K562 (cell line): ENCODE measurements around the gene ZNF335. TPM values are rescaled to one million over a fixed set of nuclear protein-coding genes. Genes with fewer than 3 reads are reported as not detected.

Source experiments
- ATAC-seq: fragments of 200-7000 bp; cut with Tn5 transposase; 3 replicates; pipeline ENCODE4 v1.9.1; 2020; ENCODE audit warnings: moderate library complexity
- BruUV-seq: library from RNA; stranded (reverse); fragments of 400-500 nt; replicated peaks from 2 replicates; lab custom pipeline; 2021; lab: Mats Ljungman, UMichigan
- CTCF ChIA-PET: fragments of 300-600 bp; formaldehyde crosslinking; extraction: SDS; loops from one replicate; lab custom pipeline; 2021; ENCODE audit warnings: low intra/inter-chr PET ratio; lab: Yijun Ruan, JAX
- POLR2A ChIA-PET: fragments of 300-600, 350-650 bp; sonication (Branson Sonifier 250); formaldehyde crosslinking; extraction: SDS; loops from one replicate; lab custom pipeline; 2021; ENCODE audit warnings: antibody characterized with exemption, inconsistent platforms; lab: Yijun Ruan, JAX
- DNase-seq, 4 experiments: peaks; one replicate each; pipeline versions ENCODE4 v3.0.0 to v3.0.0-alpha.2; 2011 to 2018; ENCODE audit warnings: low spot score in 3 of 4, mixed read lengths in 3 of 4; ENCODE audit errors: extremely low read depth in 1 of 4
- FAIRE-seq: peaks from 2 replicates; lab custom pipeline; 2011; peaks lifted over from hg19 to GRCh38; lab: Jason Lieb, UNC
- H2AFZ ChIP-seq: 2 replicates; pipeline ENCODE4 v1.6.0; 2011; ENCODE audit warnings: low read depth, low read length, control low read depth, inconsistent platforms
- H3K27ac ChIP-seq: fragments of 200-600 bp; 3 replicates; pipeline ENCODE4 v1.8.0; 2011; ENCODE audit warnings: low read depth, mild to moderate bottlenecking, control low read depth, inconsistent platforms, low read length, moderate library complexity, mixed read lengths; ENCODE audit errors: extremely low read depth
- H3K27me3 ChIP-seq, 2 experiments: fragments of 300-600 bp in 1 of 2; 2 replicates in 1 of 2; 3 replicates in 1 of 2; pipeline versions ENCODE4 v1.6.0 to v1.8.0; 2011; ENCODE audit warnings: inconsistent platforms in 2 of 2, low read length in 2 of 2, mild to moderate bottlenecking in 1 of 2, mixed read lengths in 1 of 2, moderate library complexity in 1 of 2; ENCODE audit not compliant: control insufficient read depth in 2 of 2, insufficient read depth in 2 of 2
- H3K36me3 ChIP-seq: fragments of 300-600 bp; 3 replicates; pipeline ENCODE4 v1.8.0; 2011; ENCODE audit warnings: mild to moderate bottlenecking, low read length, inconsistent platforms; ENCODE audit not compliant: control insufficient read depth, insufficient read depth
- H3K4me1 ChIP-seq, 2 experiments: fragments of 200-600 bp in 1 of 2; replicated peaks in 1 of 2; 2 replicates in 1 of 2; 3 replicates in 1 of 2; pipeline versions ENCODE4 v1.5.1 to v1.8.0; 2011; ENCODE audit warnings: inconsistent platforms in 2 of 2, low read length in 2 of 2, mild to moderate bottlenecking in 1 of 2, mixed read lengths in 1 of 2, moderate library complexity in 1 of 2; ENCODE audit not compliant: control insufficient read depth in 2 of 2, insufficient read depth in 2 of 2
- H3K4me2 ChIP-seq: 2 replicates; pipeline ENCODE4 v1.6.1; 2011; ENCODE audit warnings: low read length, control low read depth, inconsistent platforms, mixed read lengths; ENCODE audit not compliant: insufficient read depth
- H3K4me3 ChIP-seq: fragments of 200-600 bp; sonication (generic), shearing (Covaris generic); 2 replicates; pipeline ENCODE4 v1.5.1; 2016; ENCODE audit warnings: control low read depth, inconsistent platforms
- H3K79me2 ChIP-seq: fragments of 200-600 bp; 3 replicates; pipeline ENCODE4 v1.8.0; 2011; ENCODE audit warnings: low read length, inconsistent platforms; ENCODE audit not compliant: control insufficient read depth, insufficient read depth
- H3K9ac ChIP-seq, 2 experiments: 2 replicates each; pipeline versions ENCODE4 v1.6.0 to v1.6.1; 2011; ENCODE audit warnings: low read depth in 2 of 2, low read length in 2 of 2, control low read depth in 1 of 2, inconsistent platforms in 1 of 2, mild to moderate bottlenecking in 1 of 2, mixed read lengths in 1 of 2; ENCODE audit not compliant: insufficient read depth in 1 of 2
- H3K9me1 ChIP-seq: one replicate; pipeline ENCODE4 v1.6.0; 2011; ENCODE audit warnings: inconsistent platforms, mild to moderate bottlenecking, low read length, moderate library complexity; ENCODE audit not compliant: control insufficient read depth, insufficient read depth
- H3K9me3 ChIP-seq: replicated peaks from 2 replicates; pipeline ENCODE4 v1.5.1; 2011; ENCODE audit warnings: low read depth, low read length, inconsistent platforms; ENCODE audit not compliant: control insufficient read depth, insufficient read depth
- H4K20me1 ChIP-seq: replicated peaks from 2 replicates; pipeline ENCODE4 v1.6.1; 2011; ENCODE audit warnings: low read length, inconsistent platforms, mixed read lengths; ENCODE audit not compliant: control insufficient read depth, insufficient read depth
- ATF7 ChIP-seq: fragments of 450-650 bp; IDR thresholded peaks from 2 replicates; pipeline ENCODE4 v1.7.1; 2014; ENCODE audit warnings: mild to moderate bottlenecking, moderate library complexity
- CTBP1 ChIP-seq: fragments of 450-650 bp; IDR thresholded peaks from 2 replicates; pipeline ENCODE4 v1.6.1; 2016; ENCODE audit warnings: borderline replicate concordance
- SMAD4 ChIP-seq: fragments of 250-450 bp; sonication (Bioruptor Pico); conservative IDR thresholded peaks from 2 replicates; pipeline ENCODE4 v1.8.0; 2021; ENCODE audit warnings: inconsistent platforms, mild to moderate bottlenecking, moderate library complexity
- SRF ChIP-seq, 2 experiments: fragments of 250-450, 450-650 bp in 1 of 2; sonication (Bioruptor Pico) in 1 of 2; sonication (generic) in 1 of 2; formaldehyde crosslinking; IDR thresholded peaks; 2 replicates each; pipeline versions ENCODE4 v1.5.0 to v1.5.1; 2020 to 2022; ENCODE audit warnings: mild to moderate bottlenecking in 1 of 2, missing genetic modification reagents in 1 of 2
- WGBS: fragments of 100-300 bp; shearing (Covaris generic); methylation state at CpG from one replicate; pipeline ENCODE4 v1.1.6; 2016; ENCODE audit warnings: low coverage, mixed read lengths; ENCODE audit not compliant: insufficient coverage; ENCODE audit errors: missing lambda C conversion rate; 5-methylcytosine and 5-hydroxymethylcytosine counted together
- in situ Hi-C: fragments of 300-500 bp; cut with MboI; formaldehyde crosslinking; loops from 4 replicates; pipeline ENCODE4 v1.15.0; 2018; ENCODE audit warnings: inconsistent platforms, mixed read lengths
- intact Hi-C: fragments of 100-400 bp; cut with micrococcal nuclease; formaldehyde crosslinking; loops from 2 replicates; pipeline ENCODE4 v1.14.2; 2022
- polyA plus RNA-seq, 8 experiments: library from polyadenylated mRNA; depleted of rRNA in 4 of 8; stranded (reverse) in 5 of 8; unstranded in 3 of 8; fragments of >200 nt; fragmentation: Nextera tagmentation in 2 of 8; fragmentation: Illumina TruSeq in 1 of 8; extraction: Ambion mirVana in 2 of 8; extraction: Trizol in 1 of 8; gene quantifications; 2 replicates each; pipeline versions ENCODE4 v1.2.1 to v1.2.3, GENCODE V29; 2011 to 2014; ENCODE audit warnings: inconsistent platforms in 1 of 8, missing spikeins in 1 of 8
- total RNA-seq, 7 experiments: library from RNA; depleted of rRNA in 6 of 7; stranded (reverse); fragments of >200 nt in 6 of 7; fragmentation: Illumina TruSeq in 2 of 7; extraction: Trizol in 2 of 7; gene quantifications; 2 replicates each; pipeline versions ENCODE4 v1.2.1 to v1.2.3, GENCODE V29; 2011 to 2021; ENCODE audit warnings: low replicate concordance in 1 of 7
- TF ChIP-seq, protein P1 (sequence below), 2 experiments: fragments of 450-650 bp; formaldehyde crosslinking in 1 of 2; IDR thresholded peaks; 2 replicates each; pipeline versions ENCODE4 v1.4.0 to v1.6.1; 2014 to 2020; ENCODE audit warnings: mild to moderate bottlenecking in 2 of 2, borderline replicate concordance in 1 of 2, low read depth in 1 of 2
- TF ChIP-seq, protein P2 (sequence below): sonication (generic); formaldehyde crosslinking; IDR thresholded peaks from 2 replicates; pipeline ENCODE4 v1.8.0; 2022; ENCODE audit warnings: missing genetic modification reagents, mild to moderate bottlenecking, moderate library complexity, borderline replicate concordance

The ZNF335 gene
- total and polyA plus RNA-seq, 9 of the 15 experiments (the other 6 are each of a cell fraction or from before 2014, with no cell fraction given) = 0.39 to 16.0 (median 7.6) TPM

DNA sequence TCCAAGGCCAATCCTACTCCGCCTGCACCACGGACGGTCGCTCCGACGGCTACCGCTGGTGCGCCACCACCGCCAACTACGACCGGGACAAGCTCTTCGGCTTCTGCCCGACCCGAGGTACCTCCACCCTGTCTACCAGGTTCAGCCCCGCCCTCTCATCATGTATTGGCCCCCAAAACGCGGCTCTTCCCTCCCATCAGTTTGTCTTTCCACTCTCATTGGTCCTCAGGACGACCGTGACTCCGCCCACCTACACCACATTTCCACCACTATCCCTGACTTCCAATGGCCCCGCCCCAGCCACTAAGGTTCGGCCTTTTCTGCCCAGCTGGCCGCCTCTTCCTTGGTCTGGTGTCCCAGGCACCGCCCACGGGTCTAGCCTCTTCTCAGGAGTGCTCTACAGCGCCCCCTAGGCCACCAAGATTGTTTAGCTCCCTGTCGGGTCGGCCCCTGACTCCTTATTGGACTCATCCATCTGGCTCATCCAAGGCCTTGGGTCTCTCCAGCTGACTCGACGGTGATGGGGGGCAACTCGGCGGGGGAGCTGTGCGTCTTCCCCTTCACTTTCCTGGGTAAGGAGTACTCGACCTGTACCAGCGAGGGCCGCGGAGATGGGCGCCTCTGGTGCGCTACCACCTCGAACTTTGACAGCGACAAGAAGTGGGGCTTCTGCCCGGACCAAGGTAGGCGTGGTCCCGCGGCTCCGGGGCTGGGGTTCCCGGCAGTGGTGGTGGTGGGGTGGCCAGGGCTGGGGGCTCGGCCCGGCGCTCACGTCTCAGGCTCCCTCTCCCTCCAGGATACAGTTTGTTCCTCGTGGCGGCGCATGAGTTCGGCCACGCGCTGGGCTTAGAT lies 39.9 kb upstream of the ZNF335 start:
- Histone ChIP-seq H3K9me1 (no peaks in the 10 kb centered on the region), H3K4me3 (no peak overlapping the region), H3K9me3 (no peaks in the 10 kb centered on the region), H3K4me2 (peak overlapping the region; percentile 25; the same call in 1 of the 2 replicates), H3K4me1 (peaks cover 0 to 42% of the 10 kb centered on the region in 2 experiments; a peak in 2 of 5 replicates), H4K20me1 (0 out of 2 replicates have a peak, but pooled peaks cover 2% of the 10 kb centered on the region), H3K36me3 (no peaks in the 10 kb centered on the region), H2AFZ (peak overlapping the region; percentile 22; the same call in 1 of the 2 replicates), H3K79me2 (no peaks in the 10 kb centered on the region), H3K27ac (no peak overlapping the region), H3K9ac (no peak overlapping the region), H3K27me3 (peaks cover 17 to 45% of the 10 kb centered on the region in 2 experiments; a peak in 4 of 5 replicates)
- intact Hi-C loops = loop anchor here (2.0 kb wide), 1 partner anchor 25 kb away; no protein-coding TSS in a partner anchor
- peak; percentile 92 for ATAC-seq
- peak; percentile 96 for FAIRE-seq
- ChIA-PET CTCF (interaction anchor here (0.6 kb wide), 1 partner anchor 40 kb away, joined by 4 read pairs; the partner anchor contains the start of gene ZNF335), POLR2A (interaction anchor here (0.6 to 1.5 kb wide), 3 partner anchors 25 to 73 kb away, joined by 3 to 8 read pairs (median 4); no protein-coding TSS in a partner anchor)
- 31% methylated on average over 44 of the region's 57 CpGs for WGBS
- no TSS peak for BruUV-seq
- in situ Hi-C loops = no loop called here
- peak; percentile 90 to 95 (median 92) for DNase-seq
- TF ChIP-seq CTBP1 = peak; percentile 31; the same call in 1 of the 2 replicates
- peak; percentile 64 for TF ChIP-seq SMAD4 (CRISPR knock-in tag)
- TF ChIP-seq SRF (CRISPR knock-in tag; IDR thresholded peaks at IDR 0.05) = no peak
- TF ChIP-seq, protein P1, sequence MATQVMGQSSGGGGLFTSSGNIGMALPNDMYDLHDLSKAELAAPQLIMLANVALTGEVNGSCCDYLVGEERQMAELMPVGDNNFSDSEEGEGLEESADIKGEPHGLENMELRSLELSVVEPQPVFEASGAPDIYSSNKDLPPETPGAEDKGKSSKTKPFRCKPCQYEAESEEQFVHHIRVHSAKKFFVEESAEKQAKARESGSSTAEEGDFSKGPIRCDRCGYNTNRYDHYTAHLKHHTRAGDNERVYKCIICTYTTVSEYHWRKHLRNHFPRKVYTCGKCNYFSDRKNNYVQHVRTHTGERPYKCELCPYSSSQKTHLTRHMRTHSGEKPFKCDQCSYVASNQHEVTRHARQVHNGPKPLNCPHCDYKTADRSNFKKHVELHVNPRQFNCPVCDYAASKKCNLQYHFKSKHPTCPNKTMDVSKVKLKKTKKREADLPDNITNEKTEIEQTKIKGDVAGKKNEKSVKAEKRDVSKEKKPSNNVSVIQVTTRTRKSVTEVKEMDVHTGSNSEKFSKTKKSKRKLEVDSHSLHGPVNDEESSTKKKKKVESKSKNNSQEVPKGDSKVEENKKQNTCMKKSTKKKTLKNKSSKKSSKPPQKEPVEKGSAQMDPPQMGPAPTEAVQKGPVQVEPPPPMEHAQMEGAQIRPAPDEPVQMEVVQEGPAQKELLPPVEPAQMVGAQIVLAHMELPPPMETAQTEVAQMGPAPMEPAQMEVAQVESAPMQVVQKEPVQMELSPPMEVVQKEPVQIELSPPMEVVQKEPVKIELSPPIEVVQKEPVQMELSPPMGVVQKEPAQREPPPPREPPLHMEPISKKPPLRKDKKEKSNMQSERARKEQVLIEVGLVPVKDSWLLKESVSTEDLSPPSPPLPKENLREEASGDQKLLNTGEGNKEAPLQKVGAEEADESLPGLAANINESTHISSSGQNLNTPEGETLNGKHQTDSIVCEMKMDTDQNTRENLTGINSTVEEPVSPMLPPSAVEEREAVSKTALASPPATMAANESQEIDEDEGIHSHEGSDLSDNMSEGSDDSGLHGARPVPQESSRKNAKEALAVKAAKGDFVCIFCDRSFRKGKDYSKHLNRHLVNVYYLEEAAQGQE (IDR thresholded peaks at IDR 0.05; ENCODE audit: borderline replicate concordance) = peak; percentile 13; the same call in 1 of the 2 replicates
- TF ChIP-seq, protein P1 (CRISPR knock-in tag; IDR thresholded peaks at IDR 0.05; ENCODE audit: low read depth) = no peak
- TF ChIP-seq, protein P2, sequence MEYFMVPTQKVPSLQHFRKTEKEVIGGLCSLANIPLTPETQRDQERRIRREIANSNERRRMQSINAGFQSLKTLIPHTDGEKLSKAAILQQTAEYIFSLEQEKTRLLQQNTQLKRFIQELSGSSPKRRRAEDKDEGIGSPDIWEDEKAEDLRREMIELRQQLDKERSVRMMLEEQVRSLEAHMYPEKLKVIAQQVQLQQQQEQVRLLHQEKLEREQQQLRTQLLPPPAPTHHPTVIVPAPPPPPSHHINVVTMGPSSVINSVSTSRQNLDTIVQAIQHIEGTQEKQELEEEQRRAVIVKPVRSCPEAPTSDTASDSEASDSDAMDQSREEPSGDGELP = peak; percentile 97
- peak; percentile 22; the same call in 1 of the 2 replicates for TF ChIP-seq ATF7
